A549 (cell line): ENCODE results near the gene DLG2. TPM values are rescaled to one million over a fixed set of nuclear protein-coding genes. Genes with fewer than 3 reads are reported as not detected.

Experiments used
- ATAC-seq, 2 experiments: fragments of 200-7000 bp in 1 of 2; fragments of >200 bp in 1 of 2; cut with Nextera tagmentation in 1 of 2; cut with Tn5 transposase in 1 of 2; 3 replicates each; pipeline versions ENCODE4 v1.8.0 to v1.9.1; 2018 to 2020; ENCODE audit warnings: mild to moderate bottlenecking in 1 of 2, moderate library complexity in 1 of 2
- CTCF ChIA-PET: fragments of 300-600 bp; sonication (Branson Sonifier 250); formaldehyde crosslinking; extraction: SDS; loops from one replicate; lab custom pipeline; 2021; ENCODE audit warnings: antibody characterized with exemption, inconsistent platforms; lab: Yijun Ruan, JAX
- POLR2A ChIA-PET: fragments of 350-600 bp; formaldehyde crosslinking; extraction: SDS; loops from one replicate; lab custom pipeline; 2021; ENCODE audit warnings: antibody characterized with exemption, inconsistent platforms; lab: Yijun Ruan, JAX
- DNase-seq, 2 experiments: peaks; one replicate each; pipeline versions ENCODE4 v3.0.0 to v3.0.0-alpha.2; 2011 to 2016; ENCODE audit warnings: low read depth in 1 of 2, low spot score in 1 of 2
- FAIRE-seq: peaks from 2 replicates; lab custom pipeline; 2011; peaks lifted over from hg19 to GRCh38; lab: Jason Lieb, UNC
- H3K27ac ChIP-seq, 2 experiments: fragments of >200 bp; sonication (Bioruptor Twin); formaldehyde crosslinking; 3 replicates each; pipeline ENCODE4 v1.5.1; 2016 to 2017
- H3K4me1 ChIP-seq: fragments of >200 bp; sonication (Bioruptor Twin); formaldehyde crosslinking; 3 replicates; pipeline ENCODE4 v1.6.1; 2016
- H3K4me2 ChIP-seq: fragments of >200 bp; sonication (Bioruptor Twin); formaldehyde crosslinking; 3 replicates; pipeline ENCODE4 v1.6.1; 2016
- H3K4me3 ChIP-seq: fragments of >200 bp; sonication (Bioruptor Twin); formaldehyde crosslinking; 3 replicates; pipeline ENCODE4 v1.5.1; 2016
- H3K9me3 ChIP-seq: fragments of >200 bp; sonication (Bioruptor Twin); formaldehyde crosslinking; 3 replicates; pipeline ENCODE4 v1.6.1; 2016
- ATOH8 ChIP-seq: fragments of 250-450 bp; sonication (Bioruptor Pico); IDR thresholded peaks from 2 replicates; pipeline ENCODE4 v1.5.0; 2020; ENCODE audit warnings: low read depth, mild to moderate bottlenecking, moderate library complexity
- CHD4 ChIP-seq: fragments of 200-600 bp; sonication (generic); IDR thresholded peaks from 2 replicates; pipeline ENCODE4 v1.6.1; 2016; ENCODE audit warnings: antibody characterized with exemption, mild to moderate bottlenecking, borderline replicate concordance
- CTCF ChIP-seq: fragments of >200 bp; sonication (Bioruptor Twin); formaldehyde crosslinking; IDR thresholded peaks from 3 replicates; pipeline ENCODE4 v1.5.1; 2016
- E2F6 ChIP-seq: IDR thresholded peaks from 2 replicates; pipeline ENCODE4 v1.6.1; 2012; ENCODE audit warnings: low read depth, borderline replicate concordance
- ESRRA ChIP-seq: fragments of 150-350 bp; IDR thresholded peaks from 2 replicates; pipeline ENCODE4 v1.6.1; 2014; ENCODE audit warnings: mild to moderate bottlenecking, low read length, borderline replicate concordance
- FOSB ChIP-seq: fragments of 250-450 bp; sonication (Bioruptor Pico); IDR thresholded peaks from 2 replicates; pipeline ENCODE4 v1.5.0; 2020; ENCODE audit warnings: mild to moderate bottlenecking, moderate library complexity
- FOSL2 ChIP-seq, 2 experiments: fragments of 450-650 bp in 1 of 2; fragments of >200 bp in 1 of 2; sonication (Bioruptor Twin) in 1 of 2; formaldehyde crosslinking; IDR thresholded peaks; 2 replicates each; pipeline versions ENCODE4 v1.5.0 to v1.6.1; 2016 to 2020; ENCODE audit warnings: mild to moderate bottlenecking in 1 of 2, moderate library complexity in 1 of 2
- FOXS1 ChIP-seq: fragments of 250-450 bp; sonication (Bioruptor Pico); IDR thresholded peaks from 2 replicates; pipeline ENCODE4 v1.5.0; 2020; ENCODE audit warnings: mild to moderate bottlenecking, moderate library complexity
- HOXB5 ChIP-seq: fragments of 250-450 bp; sonication (Bioruptor Pico); IDR thresholded peaks from 2 replicates; pipeline ENCODE4 v1.5.0; 2020; ENCODE audit warnings: mild to moderate bottlenecking, moderate library complexity
- JUN ChIP-seq, 2 experiments: fragments of >200 bp; sonication (Bioruptor Twin); formaldehyde crosslinking; IDR thresholded peaks; 2 replicates in 1 of 2; 3 replicates in 1 of 2; pipeline ENCODE4 v1.6.1; 2016 to 2017
- KDM1A ChIP-seq: fragments of 200-600 bp; sonication (generic); IDR thresholded peaks from 2 replicates; pipeline ENCODE4 v1.6.1; 2016; ENCODE audit warnings: low read depth, mild to moderate bottlenecking
- MAX ChIP-seq: IDR thresholded peaks from 2 replicates; pipeline ENCODE4 v1.6.1; 2012
- NFE2L2 ChIP-seq: fragments of 150-350 bp; conservative IDR thresholded peaks from 2 replicates; pipeline ENCODE4 v1.6.1; 2014; ENCODE audit warnings: low read length
- PHF8 ChIP-seq: fragments of 200-600 bp; sonication (generic); IDR thresholded peaks from 2 replicates; pipeline ENCODE4 v1.6.1; 2016; ENCODE audit warnings: low read depth, mild to moderate bottlenecking, antibody characterized with exemption, moderate library complexity, borderline replicate concordance
- POLR2A ChIP-seq: IDR thresholded peaks from 2 replicates; pipeline ENCODE4 v1.6.1; 2012; ENCODE audit warnings: mild to moderate bottlenecking, low read length
- RARB ChIP-seq: fragments of 250-450 bp; sonication (Bioruptor Pico); IDR thresholded peaks from 2 replicates; pipeline ENCODE4 v1.8.0; 2021; ENCODE audit warnings: mild to moderate bottlenecking, moderate library complexity
- RCOR1 ChIP-seq: fragments of 150-350 bp; IDR thresholded peaks from 2 replicates; pipeline ENCODE4 v1.6.1; 2014; ENCODE audit warnings: antibody characterized with exemption, low read length, low read depth
- RFX5 ChIP-seq: fragments of 450-650 bp; IDR thresholded peaks from 2 replicates; pipeline ENCODE4 v1.7.1; 2014; ENCODE audit warnings: antibody characterized with exemption, mild to moderate bottlenecking, moderate library complexity
- RNF2 ChIP-seq: fragments of 200-600 bp; sonication (generic); IDR thresholded peaks from 2 replicates; pipeline ENCODE4 v1.6.1; 2016; ENCODE audit warnings: low read depth, mild to moderate bottlenecking, antibody characterized with exemption, moderate library complexity, borderline replicate concordance
- TP53 ChIP-seq: fragments of 250-450 bp; sonication (Bioruptor Pico); IDR thresholded peaks from 2 replicates; pipeline ENCODE4 v1.5.0; 2021; ENCODE audit warnings: mild to moderate bottlenecking, moderate library complexity
- ZC3H11A ChIP-seq: fragments of 450-650 bp; IDR thresholded peaks from 2 replicates; pipeline ENCODE4 v1.6.1; 2014; ENCODE audit warnings: antibody characterized with exemption, mild to moderate bottlenecking
- ZSCAN20 ChIP-seq: fragments of 250-450 bp; sonication (Bioruptor Pico); IDR thresholded peaks from 2 replicates; pipeline ENCODE4 v1.8.0; 2022; ENCODE audit warnings: mild to moderate bottlenecking, moderate library complexity
- WGBS: methylation state at CpG from one replicate; pipeline ENCODE4 v1.1.6; 2017; ENCODE audit errors: missing lambda C conversion rate; 5-methylcytosine and 5-hydroxymethylcytosine counted together
- polyA plus RNA-seq, 4 experiments: library from polyadenylated mRNA; depleted of rRNA in 3 of 4; stranded (reverse); fragments of >200 nt; fragmentation: RNase III in 1 of 4; extraction: RNeasy Plus Mini Kit Qiagen cat#74134 plus additional on column Dnase treatment in 1 of 4; gene quantifications; 2 replicates in 3 of 4; 3 replicates in 1 of 4; pipeline ENCODE4 v1.2.3, GENCODE V29; 2011 to 2017

The DLG2 gene
- polyA plus RNA-seq, 2 of the 4 experiments (the other 2 are of a cell fraction): 0.26 to 0.79 TPM

GRCh38 chr11:83545494-83546260 is 2081.5 kb downstream of the DLG2 start (continued):
- no peak for TF ChIP-seq ATOH8 (CRISPR knock-in tag)
- TF ChIP-seq PHF8: no peak
- TF ChIP-seq ZSCAN20 (CRISPR knock-in tag): no peak
- TF ChIP-seq RCOR1: no peak
- no peak for TF ChIP-seq POLR2A
- TF ChIP-seq NFE2L2: no peak

- H3K27ac ChIP-seq: no peak overlapping the region
- TF ChIP-seq ZC3H11A: no peak
- no peak for TF ChIP-seq CHD4
- no peak for TF ChIP-seq HOXB5
- TF ChIP-seq KDM1A: no peak
- no peak for TF ChIP-seq NFE2L2
- no peak for TF ChIP-seq FOXS1 (CRISPR knock-in tag)
- no peak for TF ChIP-seq ESRRA
- TF ChIP-seq E2F6: no peak
- TF ChIP-seq MAX: no peak
- TF ChIP-seq RNF2: no peak
- TF ChIP-seq FOSL2 (IDR thresholded peaks at IDR 0.05): no peak
- TF ChIP-seq FOSL2 (CRISPR knock-in tag; IDR thresholded peaks at IDR 0.05): no peak
- TF ChIP-seq ZSCAN20 (CRISPR knock-in tag): no peak
- no peak for TF ChIP-seq TP53 (CRISPR knock-in tag)
- TF ChIP-seq RARB (CRISPR knock-in tag): no peak
- no peak for TF ChIP-seq FOSB (CRISPR knock-in tag)
- TF ChIP-seq CTCF: no peak
- TF ChIP-seq JUN (IDR thresholded peaks at IDR 0.05): no peak
- no peak for TF ChIP-seq RFX5
- no peak overlapping the region for H3K4me2 ChIP-seq
- ATAC-seq: no peak
- ChIA-PET CTCF (no interaction called here), POLR2A (no interaction called here)
- no peak for DNase-seq
- H3K9me3 ChIP-seq: no peaks in the 10 kb centered on the region
- FAIRE-seq: no peak
- no peak overlapping the region for H3K4me3 ChIP-seq
- no peaks in the 10 kb centered on the region for H3K4me1 ChIP-seq
- 0% methylated on average over 1 of the region's 1 CpG for WGBS
Measured at GRCh38 chr11:83544846-83545245, 2082.3 kb downstream of the DLG2 start.
